Osteocyte (in vitro differentiated cells): ENCODE results near the gene GNAZ. TPM values are rescaled to one million over a fixed set of nuclear protein-coding genes. Genes with fewer than 3 reads are reported as not detected.

Experiments used
- DNase-seq: peaks from one replicate; pipeline ENCODE4 v3.0.0; 2021; ENCODE audit warnings: mixed read lengths; ENCODE audit not compliant: unreplicated experiment; ENCODE audit errors: extremely low spot score
- H3K27ac Mint-ChIP-seq: one replicate; pipeline ENCODE4 v1.8.0; 2021; ENCODE audit warnings: mild to moderate bottlenecking, mixed read lengths; ENCODE audit not compliant: unreplicated experiment
- H3K27me3 Mint-ChIP-seq: one replicate; pipeline ENCODE4 v1.8.0; 2021; ENCODE audit warnings: mixed read lengths; ENCODE audit not compliant: unreplicated experiment
- H3K36me3 Mint-ChIP-seq: one replicate; pipeline ENCODE4 v1.8.0; 2021; ENCODE audit warnings: mixed read lengths; ENCODE audit not compliant: unreplicated experiment
- H3K4me1 Mint-ChIP-seq: one replicate; pipeline ENCODE4 v1.8.0; 2021; ENCODE audit warnings: mixed read lengths; ENCODE audit not compliant: unreplicated experiment
- H3K4me3 Mint-ChIP-seq: one replicate; pipeline ENCODE4 v1.8.0; 2021; ENCODE audit warnings: mild to moderate bottlenecking, moderate library complexity, mixed read lengths; ENCODE audit not compliant: unreplicated experiment
- H3K9me3 Mint-ChIP-seq: one replicate; pipeline ENCODE4 v1.8.0; 2021; ENCODE audit warnings: mixed read lengths; ENCODE audit not compliant: unreplicated experiment
- CTCF ChIP-seq: fragments of 200-600 bp; sonication (generic); IDR thresholded peaks from 2 replicates; pipeline ENCODE4 v1.5.0; 2021; ENCODE audit warnings: antibody characterized with exemption, mild to moderate bottlenecking, moderate library complexity
- total RNA-seq: library from RNA; stranded (reverse); gene quantifications from 2 replicates; pipeline ENCODE4 v1.2.1, GENCODE V29; 2021

GNAZ gene
- total RNA-seq, 1 donor from 2014 or later: 2.9 TPM

DNA sequence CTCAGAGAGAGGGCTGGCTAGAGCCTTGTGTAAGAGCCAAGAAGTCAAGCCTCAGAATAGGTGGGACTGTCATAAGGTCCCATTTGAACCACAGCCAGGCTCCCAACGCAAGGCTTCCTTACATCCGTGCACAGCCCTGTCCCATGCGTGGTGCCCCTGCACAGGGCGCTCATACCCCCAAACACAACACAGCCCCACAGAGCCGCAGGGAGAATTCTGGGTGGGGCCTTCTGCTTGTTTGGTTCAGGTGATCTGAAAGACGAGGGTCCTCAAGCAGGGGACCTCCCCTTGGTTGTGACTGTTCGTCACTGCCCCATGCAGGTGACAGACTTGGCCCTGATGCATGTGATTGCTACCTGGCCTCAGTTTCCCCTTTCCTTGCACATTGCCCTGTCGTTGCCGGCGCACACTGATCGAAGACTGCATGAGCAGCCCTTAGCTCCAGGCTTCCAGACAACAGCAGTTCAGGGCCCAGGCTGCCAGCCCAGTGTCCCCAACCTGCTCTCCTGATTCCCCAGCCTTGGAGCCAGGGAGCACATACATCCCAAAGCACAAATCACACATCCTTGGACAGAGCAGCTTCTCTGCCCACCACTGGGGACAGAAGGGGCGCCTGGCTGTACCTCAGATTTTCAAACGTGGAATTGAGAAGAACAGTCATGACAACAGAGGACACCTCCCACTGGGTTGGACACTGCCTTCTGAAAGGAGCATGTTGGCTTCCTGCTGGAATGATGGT, 22.1 kb downstream of the GNAZ start:
- DNase-seq: no peak
- Mint-ChIP-seq H3K4me1 (no peaks in the 10 kb centered on the region), H3K27ac (no peak overlapping the region), H3K4me3 (no peak overlapping the region), H3K27me3 (no peaks in the 10 kb centered on the region), H3K9me3 (no peaks in the 10 kb centered on the region), H3K36me3 (no peaks in the 10 kb centered on the region)
- TF ChIP-seq CTCF: no peak

DNA sequence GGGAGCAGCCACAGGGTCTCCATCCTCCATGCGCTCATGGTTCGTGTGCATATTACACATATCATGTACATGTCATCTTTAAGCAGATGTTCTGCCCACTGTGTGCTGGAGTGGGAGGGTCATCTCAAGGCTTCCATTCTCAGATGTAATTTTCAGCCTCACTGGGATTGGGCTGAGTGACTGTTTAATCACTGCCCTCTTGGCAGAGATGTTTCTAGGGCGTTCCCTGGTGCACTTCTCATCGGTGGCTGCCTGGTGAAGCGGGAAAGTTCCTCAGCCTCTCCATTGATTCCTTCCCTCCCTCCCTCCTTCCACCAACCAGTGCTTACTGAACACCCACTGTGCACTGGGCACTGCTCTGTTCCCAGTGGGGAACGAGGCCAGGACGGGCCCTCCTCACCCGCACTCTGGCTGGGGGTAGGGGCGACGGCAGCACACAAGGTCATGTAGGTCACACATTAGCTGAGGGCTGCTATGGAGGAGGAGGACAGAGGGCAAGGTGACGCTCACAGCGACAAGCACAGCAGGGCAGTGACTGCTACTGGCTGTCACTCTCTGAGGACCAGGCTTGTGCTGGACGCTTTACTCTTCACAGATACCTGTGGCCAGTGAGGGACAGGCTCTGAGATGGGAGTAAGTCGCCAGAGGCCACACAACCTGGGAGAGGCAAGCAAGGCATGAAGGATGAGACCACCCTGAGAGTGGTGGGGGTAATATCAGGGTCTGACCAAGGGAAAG, 22.9 kb downstream of the GNAZ start:
- H3K4me3 Mint-ChIP-seq: no peak overlapping the region
- no peak overlapping the region for H3K27ac Mint-ChIP-seq
- H3K27me3 Mint-ChIP-seq: no peaks in the 10 kb centered on the region
- H3K36me3 Mint-ChIP-seq: no peaks in the 10 kb centered on the region
- TF ChIP-seq CTCF: no peak
- peaks cover 3% of the 10 kb centered on the region for H3K4me1 Mint-ChIP-seq
- DNase-seq: no peak
- no peaks in the 10 kb centered on the region for H3K9me3 Mint-ChIP-seq

DNA sequence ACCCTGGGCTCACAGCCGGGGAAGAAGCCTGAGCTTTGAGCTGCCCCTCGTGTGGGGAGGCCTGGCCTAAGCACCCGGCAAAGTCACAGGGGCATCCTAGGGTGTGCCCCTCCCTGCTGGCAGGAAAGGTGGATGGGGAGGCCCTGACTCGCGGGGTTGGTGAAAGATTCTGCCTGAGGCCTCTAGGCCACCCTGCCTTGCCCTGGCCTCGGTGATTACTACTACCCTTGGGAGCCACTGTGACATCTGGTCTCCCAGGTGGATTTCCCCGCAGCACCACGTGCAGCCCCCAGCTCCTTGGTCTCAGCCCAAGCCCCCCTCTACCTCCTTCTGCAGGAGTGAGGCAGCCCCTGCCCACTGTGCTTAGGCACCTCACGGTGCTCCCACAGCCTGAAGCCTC, 23.9 kb downstream of the GNAZ start:
- no peak overlapping the region for H3K4me3 Mint-ChIP-seq
- no peaks in the 10 kb centered on the region for H3K36me3 Mint-ChIP-seq
- H3K9me3 Mint-ChIP-seq: no peaks in the 10 kb centered on the region
- no peak for TF ChIP-seq CTCF
- no peak for DNase-seq
- H3K4me1 Mint-ChIP-seq: peaks cover 5% of the 10 kb centered on the region
- H3K27me3 Mint-ChIP-seq: no peaks in the 10 kb centered on the region
- no peak overlapping the region for H3K27ac Mint-ChIP-seq

DNA sequence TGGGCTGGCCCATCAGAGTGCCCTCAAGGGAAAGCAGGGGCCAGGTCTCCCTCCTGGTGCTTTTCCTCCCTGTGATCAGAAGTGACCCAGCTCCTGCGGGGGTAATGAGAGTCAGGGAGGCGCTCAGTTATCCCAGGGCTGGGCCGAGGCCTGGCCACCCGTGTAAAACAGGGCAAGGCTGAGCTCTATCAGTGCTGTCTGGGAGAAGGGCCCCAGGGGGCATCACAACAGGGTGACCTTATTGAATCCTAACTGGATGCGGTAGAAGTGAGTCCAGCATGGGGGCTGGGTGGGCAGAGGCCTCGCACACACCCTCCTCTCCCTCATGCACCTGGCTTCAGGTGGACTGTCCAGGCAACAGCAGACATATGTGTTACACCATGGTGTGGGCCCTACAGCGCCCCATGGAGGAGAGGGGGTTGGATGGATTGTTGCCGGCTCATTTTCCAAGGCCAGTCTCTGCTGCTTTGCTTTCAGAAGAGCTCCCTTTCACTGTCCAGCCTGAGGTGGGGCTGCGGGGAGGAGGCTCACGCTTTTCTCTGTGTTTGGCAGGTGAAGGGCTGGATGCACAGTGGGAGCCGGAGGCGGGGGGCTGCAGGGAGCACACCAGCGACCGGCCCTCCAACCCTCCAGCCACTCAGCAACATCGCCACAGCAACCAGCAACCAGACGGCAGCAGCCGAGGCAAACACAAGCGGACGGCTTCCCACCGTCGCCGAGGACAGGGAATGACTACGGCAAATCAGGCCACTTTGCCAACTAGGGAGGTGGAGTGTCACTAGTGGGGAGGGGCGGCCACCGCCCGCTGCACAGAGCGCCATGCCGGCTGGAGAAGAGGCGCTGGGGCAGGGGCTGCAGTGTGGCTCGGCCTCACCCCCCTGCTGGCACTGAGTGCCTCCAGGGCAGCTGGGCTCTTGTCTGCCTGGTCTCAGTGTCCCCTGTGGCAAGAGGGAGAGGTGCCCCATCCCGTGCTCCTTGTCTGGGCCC, 24.7 kb downstream of the GNAZ start:
- DNase-seq: no peak
- Mint-ChIP-seq H3K9me3 (no peaks in the 10 kb centered on the region), H3K4me1 (peaks cover 5% of the 10 kb centered on the region), H3K36me3 (no peaks in the 10 kb centered on the region), H3K27me3 (no peaks in the 10 kb centered on the region), H3K4me3 (no peak overlapping the region), H3K27ac (no peak overlapping the region)
- TF ChIP-seq CTCF: no peak
